ENCODE results near the gene FAM3C.

The FAM3C gene

DNA sequence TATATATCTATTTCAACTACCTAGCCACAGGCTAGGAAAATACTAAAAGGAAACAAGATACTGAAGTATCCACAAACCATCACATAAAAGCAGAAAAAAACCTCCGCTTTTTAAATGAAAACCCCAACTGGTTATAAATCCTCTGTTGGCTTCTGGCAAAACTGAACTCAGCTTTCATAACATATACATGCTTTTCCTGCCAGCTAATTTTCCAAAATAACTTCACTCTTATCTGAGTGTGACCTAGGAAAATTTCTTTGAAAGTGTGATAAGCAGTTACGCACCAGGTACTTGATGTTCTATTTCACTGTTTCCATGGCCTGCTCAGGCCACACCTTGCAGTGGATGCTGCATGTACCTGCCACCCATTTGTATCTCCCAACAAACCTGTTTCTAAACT, 11.8 kb downstream of the FAM3C start:
- Histone ChIP-seq H3K4me3 (ENCODE audit: insufficient read depth, low read depth, low read length, poor library complexity, severe bottlenecking) (no peak overlapping the region), H3K36me3 (ENCODE audit: control insufficient read depth, insufficient read depth, low read length) (peaks cover 3% of the 10 kb centered on the region), H3K4me1 (ENCODE audit: control insufficient read depth, insufficient read depth, low read length, poor library complexity, severe bottlenecking) (peaks cover 12% of the 10 kb centered on the region), H3K9me3 (ENCODE audit: control insufficient read depth, low read length) (no peaks in the 10 kb centered on the region), H3K27me3 (replicated peaks; ENCODE audit: control insufficient read depth, insufficient read depth, low read length, poor library complexity, severe bottlenecking) (no peaks in the 10 kb centered on the region), H3K27ac (ENCODE audit: insufficient read depth, low read length, poor library complexity, severe bottlenecking) (no peak overlapping the region)
- DNase-seq = no peak

DNA sequence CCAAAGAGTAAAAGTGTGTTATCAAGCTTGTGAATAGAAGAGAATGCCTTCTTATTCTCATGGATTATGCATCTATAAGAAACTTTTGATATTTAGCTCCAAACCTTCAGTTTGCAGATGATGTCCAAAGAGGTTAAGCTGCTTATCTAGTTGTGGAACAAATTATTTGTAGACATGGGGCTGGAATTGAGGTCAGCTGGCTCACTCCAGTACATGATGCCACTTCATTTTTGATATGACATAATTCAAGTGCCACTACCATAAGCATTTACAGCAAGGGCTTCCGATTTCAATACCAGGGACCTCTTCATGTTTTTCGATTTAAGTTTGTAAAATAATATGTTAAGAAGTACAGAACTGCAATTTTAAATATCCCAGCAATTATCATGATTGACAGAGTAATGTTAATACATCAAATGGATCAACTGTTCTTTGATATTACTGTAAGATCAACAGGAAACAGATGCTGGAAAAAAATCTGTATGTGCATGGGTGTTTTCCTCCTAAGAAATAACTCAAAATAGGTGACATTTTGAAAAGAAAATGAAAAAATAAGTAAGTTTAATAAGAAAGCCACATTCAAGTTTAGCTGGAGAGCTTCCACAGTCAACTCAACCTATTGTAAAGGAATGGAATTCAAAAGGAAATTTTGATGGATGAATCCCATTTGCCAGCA, 12.7 kb downstream of the FAM3C start:
- H3K36me3 ChIP-seq (ENCODE audit: control insufficient read depth, insufficient read depth, low read length) = peaks cover 3% of the 10 kb centered on the region
- H3K27ac ChIP-seq (ENCODE audit: insufficient read depth, low read length, poor library complexity, severe bottlenecking) = no peak overlapping the region
- no peak overlapping the region for H3K4me3 ChIP-seq (ENCODE audit: insufficient read depth, low read depth, low read length, poor library complexity, severe bottlenecking)
- H3K4me1 ChIP-seq (ENCODE audit: control insufficient read depth, insufficient read depth, low read length, poor library complexity, severe bottlenecking) = peaks cover 12% of the 10 kb centered on the region
- H3K27me3 ChIP-seq (replicated peaks; ENCODE audit: control insufficient read depth, insufficient read depth, low read length, poor library complexity, severe bottlenecking) = no peaks in the 10 kb centered on the region
- H3K9me3 ChIP-seq (ENCODE audit: control insufficient read depth, low read length) = no peaks in the 10 kb centered on the region
- DNase-seq = no peak

DNA sequence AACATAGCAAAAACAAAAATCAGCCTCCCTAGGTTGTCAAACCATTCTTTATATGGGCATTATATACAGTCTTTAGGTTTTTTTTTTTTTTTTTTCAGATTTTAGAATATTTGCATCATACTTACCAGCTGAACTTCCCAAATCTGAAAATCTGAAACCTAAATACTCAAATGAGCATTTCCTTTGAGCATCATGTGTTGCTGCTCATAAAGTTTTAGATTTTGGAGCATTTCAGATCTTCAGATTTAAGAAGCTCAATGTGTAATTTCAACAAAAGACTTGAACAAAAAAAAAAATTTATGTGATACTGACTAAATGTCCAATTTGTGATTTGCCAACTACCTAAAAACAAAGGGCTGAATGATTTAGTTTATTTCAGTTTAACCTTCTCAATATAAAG, 13.6 kb downstream of the FAM3C start:
- Histone ChIP-seq H3K4me3 (ENCODE audit: insufficient read depth, low read depth, low read length, poor library complexity, severe bottlenecking) (no peak overlapping the region), H3K9me3 (ENCODE audit: control insufficient read depth, low read length) (no peaks in the 10 kb centered on the region), H3K4me1 (ENCODE audit: control insufficient read depth, insufficient read depth, low read length, poor library complexity, severe bottlenecking) (peaks cover 12% of the 10 kb centered on the region), H3K27me3 (replicated peaks; ENCODE audit: control insufficient read depth, insufficient read depth, low read length, poor library complexity, severe bottlenecking) (no peaks in the 10 kb centered on the region), H3K36me3 (ENCODE audit: control insufficient read depth, insufficient read depth, low read length) (peaks cover 10% of the 10 kb centered on the region), H3K27ac (ENCODE audit: insufficient read depth, low read length, poor library complexity, severe bottlenecking) (no peak overlapping the region)
- no peak for DNase-seq

DNA sequence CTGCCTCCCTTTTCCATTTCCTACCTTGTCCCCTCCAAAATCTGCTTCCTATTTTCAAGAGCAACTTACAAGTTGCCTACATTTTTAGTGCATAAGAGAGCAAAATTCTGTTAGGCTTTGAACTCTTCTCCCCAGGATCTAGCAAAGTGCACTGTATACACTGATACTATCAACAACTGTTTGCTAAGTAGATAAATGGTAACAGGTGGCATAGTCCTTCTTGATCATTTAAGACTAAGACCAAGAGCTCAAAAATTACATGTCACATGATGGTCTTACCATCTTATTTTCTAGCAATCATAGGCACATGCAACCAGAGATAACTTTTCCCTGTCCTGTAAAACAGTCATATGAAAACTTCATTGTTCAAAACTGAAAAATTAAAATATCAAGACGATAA, 16.2 kb downstream of the FAM3C start:
- Histone ChIP-seq H3K27me3 (replicated peaks; ENCODE audit: control insufficient read depth, insufficient read depth, low read length, poor library complexity, severe bottlenecking) (no peaks in the 10 kb centered on the region), H3K4me1 (ENCODE audit: control insufficient read depth, insufficient read depth, low read length, poor library complexity, severe bottlenecking) (peaks cover 4% of the 10 kb centered on the region), H3K4me3 (ENCODE audit: insufficient read depth, low read depth, low read length, poor library complexity, severe bottlenecking) (no peak overlapping the region), H3K27ac (ENCODE audit: insufficient read depth, low read length, poor library complexity, severe bottlenecking) (no peak overlapping the region), H3K9me3 (ENCODE audit: control insufficient read depth, low read length) (no peaks in the 10 kb centered on the region), H3K36me3 (ENCODE audit: control insufficient read depth, insufficient read depth, low read length) (peaks cover 15% of the 10 kb centered on the region)
- DNase-seq = no peak

DNA sequence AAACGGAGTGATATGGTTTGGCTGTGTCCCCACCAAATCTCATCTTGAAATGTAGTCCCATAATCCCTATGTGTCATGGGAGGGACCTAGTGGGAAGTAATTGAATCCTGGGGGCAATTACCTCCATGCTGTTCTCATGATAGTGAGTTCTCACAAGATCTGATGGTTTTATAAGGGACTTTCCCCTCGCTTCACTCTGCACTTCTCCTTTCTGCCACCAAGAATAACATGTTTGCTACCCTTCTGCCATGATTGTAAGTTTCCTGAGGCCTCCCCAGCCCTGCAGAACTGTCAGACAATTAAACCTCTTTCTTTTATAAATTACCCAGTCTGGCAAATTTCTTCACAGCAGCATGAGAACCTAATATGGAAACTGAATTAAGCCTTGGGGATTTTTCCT, 19.1 kb downstream of the FAM3C start:
- DNase-seq = no peak
- Histone ChIP-seq H3K27me3 (replicated peaks; ENCODE audit: control insufficient read depth, insufficient read depth, low read length, poor library complexity, severe bottlenecking) (no peaks in the 10 kb centered on the region), H3K4me3 (ENCODE audit: insufficient read depth, low read depth, low read length, poor library complexity, severe bottlenecking) (no peak overlapping the region), H3K36me3 (ENCODE audit: control insufficient read depth, insufficient read depth, low read length) (peaks cover 15% of the 10 kb centered on the region), H3K9me3 (ENCODE audit: control insufficient read depth, low read length) (no peaks in the 10 kb centered on the region), H3K27ac (ENCODE audit: insufficient read depth, low read length, poor library complexity, severe bottlenecking) (peak overlapping the region; percentile 3), H3K4me1 (ENCODE audit: control insufficient read depth, insufficient read depth, low read length, poor library complexity, severe bottlenecking) (no peaks in the 10 kb centered on the region)

DNA sequence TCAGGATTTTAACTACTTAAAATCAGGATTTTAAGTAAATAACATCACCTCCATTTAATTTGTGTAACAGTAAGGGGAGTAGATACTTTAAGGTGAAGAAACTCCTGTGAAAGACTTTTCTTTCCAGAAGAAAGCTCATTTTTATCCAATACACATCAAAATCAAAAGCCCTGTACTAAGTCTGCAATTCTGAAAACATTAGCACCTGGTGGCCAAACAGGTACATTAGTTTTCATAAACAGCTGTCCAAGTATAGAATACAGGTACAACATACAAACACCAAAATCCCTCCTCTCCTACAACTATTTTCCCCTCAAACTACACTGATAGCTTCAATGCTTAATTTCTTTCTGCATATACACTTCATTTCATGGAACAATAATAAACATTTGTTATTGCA, 22.9 kb downstream of the FAM3C start:
- Histone ChIP-seq H3K27me3 (replicated peaks; ENCODE audit: control insufficient read depth, insufficient read depth, low read length, poor library complexity, severe bottlenecking) (no peaks in the 10 kb centered on the region), H3K4me3 (ENCODE audit: insufficient read depth, low read depth, low read length, poor library complexity, severe bottlenecking) (no peak overlapping the region), H3K4me1 (ENCODE audit: control insufficient read depth, insufficient read depth, low read length, poor library complexity, severe bottlenecking) (no peaks in the 10 kb centered on the region), H3K36me3 (ENCODE audit: control insufficient read depth, insufficient read depth, low read length) (peaks cover 12% of the 10 kb centered on the region), H3K27ac (ENCODE audit: insufficient read depth, low read length, poor library complexity, severe bottlenecking) (no peak overlapping the region), H3K9me3 (ENCODE audit: control insufficient read depth, low read length) (no peaks in the 10 kb centered on the region)
- DNase-seq = no peak

DNA sequence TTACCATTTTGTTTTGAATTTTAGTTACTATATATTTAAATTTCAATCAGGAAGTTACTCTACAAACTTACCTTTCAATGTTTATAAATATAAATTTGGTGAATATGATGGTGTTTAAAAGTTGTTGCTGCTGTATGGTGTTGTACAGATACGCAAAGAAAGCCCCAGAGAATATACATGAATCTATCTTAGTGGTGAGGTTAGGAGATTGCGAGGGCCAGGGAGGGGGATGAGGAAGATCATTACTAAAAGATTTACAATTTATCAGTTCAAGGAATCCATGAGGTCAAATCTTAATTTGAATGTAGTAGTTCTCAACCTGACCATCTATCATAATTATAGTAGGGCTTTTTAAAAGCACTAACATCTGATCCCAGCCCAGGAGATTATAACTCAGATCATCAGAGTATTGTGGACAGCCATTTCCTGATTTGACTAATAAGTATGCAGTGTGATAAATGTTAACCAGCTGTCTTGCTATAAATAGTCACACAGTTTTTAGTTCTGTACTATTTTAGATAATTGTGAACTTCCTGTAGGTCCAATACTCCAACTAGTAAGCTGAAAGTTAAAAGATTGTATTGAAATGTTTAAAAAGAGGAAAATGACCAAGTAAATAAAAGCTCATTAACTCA, 23.6 kb downstream of the FAM3C start:
- DNase-seq = no peak
- Histone ChIP-seq H3K36me3 (ENCODE audit: control insufficient read depth, insufficient read depth, low read length) (peaks cover 5% of the 10 kb centered on the region), H3K27me3 (replicated peaks; ENCODE audit: control insufficient read depth, insufficient read depth, low read length, poor library complexity, severe bottlenecking) (no peaks in the 10 kb centered on the region), H3K4me1 (ENCODE audit: control insufficient read depth, insufficient read depth, low read length, poor library complexity, severe bottlenecking) (no peaks in the 10 kb centered on the region), H3K27ac (ENCODE audit: insufficient read depth, low read length, poor library complexity, severe bottlenecking) (no peak overlapping the region), H3K4me3 (ENCODE audit: insufficient read depth, low read depth, low read length, poor library complexity, severe bottlenecking) (no peak overlapping the region), H3K9me3 (ENCODE audit: control insufficient read depth, low read length) (no peaks in the 10 kb centered on the region)

DNA sequence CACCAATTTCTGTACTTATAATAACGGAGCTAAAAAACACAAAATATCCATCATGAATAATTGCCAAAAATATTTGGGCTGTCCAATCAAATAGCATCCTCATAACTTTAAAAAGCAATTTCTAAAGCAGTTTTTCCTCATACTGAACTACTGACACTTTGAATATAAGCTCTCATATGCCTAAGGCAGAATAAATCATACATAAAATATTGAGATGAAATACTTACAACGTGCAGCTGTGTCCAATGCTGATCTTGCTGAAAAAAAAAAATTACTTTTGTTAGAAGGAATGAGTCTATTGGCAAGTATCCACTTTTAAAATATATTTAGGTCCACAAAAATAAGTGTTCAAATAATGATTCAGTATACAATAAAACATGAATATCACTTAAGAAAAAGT, 24.2 kb downstream of the FAM3C start:
- H3K4me1 ChIP-seq (ENCODE audit: control insufficient read depth, insufficient read depth, low read length, poor library complexity, severe bottlenecking) = no peaks in the 10 kb centered on the region
- H3K27me3 ChIP-seq (replicated peaks; ENCODE audit: control insufficient read depth, insufficient read depth, low read length, poor library complexity, severe bottlenecking) = no peaks in the 10 kb centered on the region
- H3K27ac ChIP-seq (ENCODE audit: insufficient read depth, low read length, poor library complexity, severe bottlenecking) = no peak overlapping the region
- H3K4me3 ChIP-seq (ENCODE audit: insufficient read depth, low read depth, low read length, poor library complexity, severe bottlenecking) = no peak overlapping the region
- no peaks in the 10 kb centered on the region for H3K9me3 ChIP-seq (ENCODE audit: control insufficient read depth, low read length)
- no peak for DNase-seq
- no peaks in the 10 kb centered on the region for H3K36me3 ChIP-seq (ENCODE audit: control insufficient read depth, insufficient read depth, low read length)

DNA sequence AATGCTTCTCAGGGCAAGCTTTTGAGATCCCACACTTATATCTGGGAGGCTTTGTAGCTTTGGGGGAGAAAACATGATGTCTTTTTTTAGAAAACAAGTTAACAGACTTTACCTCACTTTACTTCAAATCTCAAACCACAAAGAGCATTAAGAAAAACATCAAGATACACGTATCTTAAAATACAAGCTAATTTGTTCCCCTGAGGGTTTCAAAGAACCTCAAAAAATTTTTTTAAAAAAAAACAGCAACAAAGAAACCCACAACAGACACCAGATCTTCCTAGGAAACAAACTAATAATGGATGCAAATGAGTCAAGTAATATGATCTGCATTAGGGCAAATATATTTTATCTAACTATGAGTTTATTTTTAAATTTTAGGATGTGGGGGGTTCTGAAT, 24.7 kb downstream of the FAM3C start:
- H3K27ac ChIP-seq (ENCODE audit: insufficient read depth, low read length, poor library complexity, severe bottlenecking) = no peak overlapping the region
- no peaks in the 10 kb centered on the region for H3K4me1 ChIP-seq (ENCODE audit: control insufficient read depth, insufficient read depth, low read length, poor library complexity, severe bottlenecking)
- no peaks in the 10 kb centered on the region for H3K36me3 ChIP-seq (ENCODE audit: control insufficient read depth, insufficient read depth, low read length)
- no peaks in the 10 kb centered on the region for H3K9me3 ChIP-seq (ENCODE audit: control insufficient read depth, low read length)
- no peaks in the 10 kb centered on the region for H3K27me3 ChIP-seq (replicated peaks; ENCODE audit: control insufficient read depth, insufficient read depth, low read length, poor library complexity, severe bottlenecking)
- H3K4me3 ChIP-seq (ENCODE audit: insufficient read depth, low read depth, low read length, poor library complexity, severe bottlenecking) = no peak overlapping the region
- DNase-seq = no peak

DNA sequence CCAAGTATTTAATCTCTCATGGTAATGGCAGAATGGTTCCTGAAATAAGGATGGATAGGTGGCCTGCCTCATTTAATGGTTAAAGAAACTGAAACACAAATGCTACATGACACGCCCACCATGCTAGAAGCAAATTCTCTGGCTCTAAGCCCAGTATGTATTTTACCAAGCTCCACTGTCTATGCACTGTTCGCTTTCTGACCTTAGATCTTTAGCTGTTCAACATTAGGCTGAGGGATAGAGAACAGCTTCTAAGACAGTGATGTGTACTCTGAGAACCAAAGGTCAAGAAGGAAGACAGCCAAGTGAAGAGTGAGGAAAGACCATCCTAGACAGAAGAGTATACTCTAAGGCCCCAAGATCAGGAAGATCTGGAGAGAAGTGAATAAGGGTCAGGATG, 26.6 kb downstream of the FAM3C start:
- Histone ChIP-seq H3K36me3 (ENCODE audit: control insufficient read depth, insufficient read depth, low read length) (peaks cover 2% of the 10 kb centered on the region), H3K4me1 (ENCODE audit: control insufficient read depth, insufficient read depth, low read length, poor library complexity, severe bottlenecking) (no peaks in the 10 kb centered on the region), H3K4me3 (ENCODE audit: insufficient read depth, low read depth, low read length, poor library complexity, severe bottlenecking) (no peak overlapping the region), H3K9me3 (ENCODE audit: control insufficient read depth, low read length) (no peaks in the 10 kb centered on the region), H3K27ac (ENCODE audit: insufficient read depth, low read length, poor library complexity, severe bottlenecking) (no peak overlapping the region), H3K27me3 (replicated peaks; ENCODE audit: control insufficient read depth, insufficient read depth, low read length, poor library complexity, severe bottlenecking) (no peaks in the 10 kb centered on the region)
- DNase-seq = no peak
